HUDEP-2 (cell line): ENCODE data around the gene ANAPC13.

ENCODE experiments used
- DNase-seq, 76 experiments: peaks; one replicate each; lab custom pipeline; 2025; ENCODE audit not compliant: unreplicated experiment in 76 of 76; lab: John Stamatoyannopoulos, UW

The ANAPC13 gene

GRCh38 chr3:134483195-134483900 lies 2.4 kb downstream of the ANAPC13 start:
- no peak for DNase-seq

GRCh38 chr3:134482622-134483021 lies 3.2 kb downstream of the ANAPC13 start:
- no peak for DNase-seq

GRCh38 chr3:134481166-134481565 lies 4.6 kb downstream of the ANAPC13 start:
- DNase-seq: no peak

- DNase-seq: no peak
Measured at GRCh38 chr3:134480546-134480945, 5.2 kb downstream of the ANAPC13 start.

- DNase-seq: no peak
Measured at GRCh38 chr3:134477938-134478337, 7.8 kb downstream of the ANAPC13 start.

GRCh38 chr3:134477002-134477401 lies 8.8 kb downstream of the ANAPC13 start:
- DNase-seq: no peak

- no peak for DNase-seq
Measured at GRCh38 chr3:134476306-134476705, 9.5 kb downstream of the ANAPC13 start.

GRCh38 chr3:134474956-134475355 lies 10.8 kb downstream of the ANAPC13 start:
- no peak for DNase-seq

- DNase-seq: peak in 57 of 76 experiments; percentile 3 to 66 (median 29)
Measured at GRCh38 chr3:134473868-134474546, 11.8 kb downstream of the ANAPC13 start.

- no peak for DNase-seq
Measured at GRCh38 chr3:134472831-134473230, 13.0 kb downstream of the ANAPC13 start.

- no peak for DNase-seq
Measured at GRCh38 chr3:134471521-134472193, 14.1 kb downstream of the ANAPC13 start.

GRCh38 chr3:134468519-134468918 lies 17.3 kb downstream of the ANAPC13 start:
- no peak for DNase-seq

- DNase-seq: no peak
Measured at GRCh38 chr3:134466331-134466730, 19.5 kb downstream of the ANAPC13 start.

GRCh38 chr3:134464689-134465365 lies 21.0 kb downstream of the ANAPC13 start:
- no peak for DNase-seq

GRCh38 chr3:134464064-134464688 lies 21.6 kb downstream of the ANAPC13 start:
- DNase-seq: no peak

GRCh38 chr3:134463676-134464063 lies 22.1 kb downstream of the ANAPC13 start:
- no peak for DNase-seq

- DNase-seq: no peak
Measured at GRCh38 chr3:134462331-134462941, 23.3 kb downstream of the ANAPC13 start.

- no peak for DNase-seq
Measured at GRCh38 chr3:134460965-134461364, 24.8 kb downstream of the ANAPC13 start.

- DNase-seq: no peak
Measured at GRCh38 chr3:134459562-134459961, 26.2 kb downstream of the ANAPC13 start.

GRCh38 chr3:134458406-134458945 lies 27.3 kb downstream of the ANAPC13 start:
- DNase-seq: no peak
